C4-2B (cell line): Measurements from ENCODE around the gene MUC13.

Source experiments
- H3K27ac ChIP-seq: fragments of 450-650 bp; 2 replicates; pipeline ENCODE4 v1.5.1; 2017
- ZFX ChIP-seq: fragments of 450-650 bp; IDR thresholded peaks from 2 replicates; pipeline ENCODE4 v1.6.1; 2017
- TF ChIP-seq, protein P1 (sequence below): fragments of 450-650 bp; conservative IDR thresholded peaks from 2 replicates; pipeline ENCODE4 v1.5.1; 2017; ENCODE audit warnings: mild to moderate bottlenecking

MUC13 gene

GRCh38 chr3:124896824-124897526 lies 37.6 kb downstream of the MUC13 start:
- no peak overlapping the region for H3K27ac ChIP-seq
- TF ChIP-seq ZFX: no peak
- TF ChIP-seq, protein P1, sequence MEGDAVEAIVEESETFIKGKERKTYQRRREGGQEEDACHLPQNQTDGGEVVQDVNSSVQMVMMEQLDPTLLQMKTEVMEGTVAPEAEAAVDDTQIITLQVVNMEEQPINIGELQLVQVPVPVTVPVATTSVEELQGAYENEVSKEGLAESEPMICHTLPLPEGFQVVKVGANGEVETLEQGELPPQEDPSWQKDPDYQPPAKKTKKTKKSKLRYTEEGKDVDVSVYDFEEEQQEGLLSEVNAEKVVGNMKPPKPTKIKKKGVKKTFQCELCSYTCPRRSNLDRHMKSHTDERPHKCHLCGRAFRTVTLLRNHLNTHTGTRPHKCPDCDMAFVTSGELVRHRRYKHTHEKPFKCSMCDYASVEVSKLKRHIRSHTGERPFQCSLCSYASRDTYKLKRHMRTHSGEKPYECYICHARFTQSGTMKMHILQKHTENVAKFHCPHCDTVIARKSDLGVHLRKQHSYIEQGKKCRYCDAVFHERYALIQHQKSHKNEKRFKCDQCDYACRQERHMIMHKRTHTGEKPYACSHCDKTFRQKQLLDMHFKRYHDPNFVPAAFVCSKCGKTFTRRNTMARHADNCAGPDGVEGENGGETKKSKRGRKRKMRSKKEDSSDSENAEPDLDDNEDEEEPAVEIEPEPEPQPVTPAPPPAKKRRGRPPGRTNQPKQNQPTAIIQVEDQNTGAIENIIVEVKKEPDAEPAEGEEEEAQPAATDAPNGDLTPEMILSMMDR: no peak

DNA sequence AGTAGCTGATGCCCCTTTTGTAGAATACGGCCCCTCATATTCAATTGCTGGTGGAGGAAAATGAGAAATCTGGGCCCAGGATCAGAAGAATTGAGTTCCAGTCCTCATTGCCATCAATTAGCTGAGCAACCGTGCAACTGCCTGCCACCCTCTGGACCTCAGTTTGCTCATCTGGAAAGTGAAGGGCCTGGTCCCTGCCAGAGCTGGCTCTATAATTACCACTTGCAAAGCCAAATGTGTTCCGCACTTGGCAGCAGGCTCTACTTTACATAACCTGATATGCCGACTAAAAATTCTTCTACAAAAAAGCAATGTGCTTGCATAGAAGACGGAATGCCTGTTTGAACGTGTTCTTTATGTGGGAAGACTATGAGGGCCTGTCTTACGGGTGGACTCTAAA lies 38.8 kb downstream of the MUC13 start:
- TF ChIP-seq ZFX: no peak
- TF ChIP-seq, protein P1: no peak
- no peak overlapping the region for H3K27ac ChIP-seq

DNA sequence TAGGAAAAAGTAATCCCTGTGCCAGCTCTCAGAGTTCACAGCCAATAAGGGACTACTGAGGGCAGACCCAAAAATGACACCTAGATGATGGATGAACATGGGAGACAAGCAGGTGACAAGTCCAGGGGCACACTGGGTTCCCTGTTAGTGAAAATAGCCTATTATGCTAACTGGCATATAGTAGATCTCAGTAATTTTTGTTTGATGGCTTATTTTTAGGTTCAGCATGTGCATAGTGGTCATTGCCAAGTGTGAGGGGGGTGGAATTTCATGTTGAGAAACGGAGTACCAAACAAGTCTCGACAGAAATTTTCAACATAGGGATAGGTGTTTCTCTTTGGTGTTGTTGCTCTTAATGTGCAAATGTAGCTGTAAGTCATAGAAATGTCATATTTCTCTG lies 41.0 kb downstream of the MUC13 start:
- TF ChIP-seq, protein P1: no peak
- TF ChIP-seq ZFX: no peak
- H3K27ac ChIP-seq: no peak overlapping the region

DNA sequence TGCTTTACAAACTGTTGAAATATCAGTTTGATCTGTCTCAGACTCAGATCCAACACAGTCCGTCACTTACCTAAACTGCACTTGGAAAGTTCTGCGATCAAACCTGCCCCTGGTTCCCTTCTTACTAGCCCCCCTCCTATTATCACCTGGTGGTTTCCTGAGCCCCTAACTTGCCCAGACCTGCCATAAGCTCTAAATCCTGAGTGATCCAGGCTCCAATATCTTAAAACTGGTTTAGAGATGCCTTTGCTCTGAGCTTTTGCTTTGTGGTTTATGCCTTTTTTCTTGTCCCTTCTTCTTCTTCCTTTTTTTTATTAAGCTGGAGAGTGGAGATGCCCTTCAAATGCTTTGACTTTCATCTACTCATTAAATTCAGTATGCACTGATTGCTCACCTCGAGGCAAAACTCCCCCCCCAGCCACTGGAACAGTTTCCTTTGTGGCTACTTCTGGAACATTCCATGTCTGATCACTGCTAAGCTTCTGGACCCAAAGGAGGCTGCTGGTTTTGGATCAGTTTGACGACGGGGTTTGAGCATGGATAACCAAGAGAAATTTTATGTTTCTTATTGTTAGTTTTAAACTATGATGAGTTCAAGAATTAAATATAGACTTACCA lies 43.9 kb downstream of the MUC13 start:
- no peak for TF ChIP-seq ZFX
- TF ChIP-seq, protein P1: no peak
- H3K27ac ChIP-seq: no peak overlapping the region

DNA sequence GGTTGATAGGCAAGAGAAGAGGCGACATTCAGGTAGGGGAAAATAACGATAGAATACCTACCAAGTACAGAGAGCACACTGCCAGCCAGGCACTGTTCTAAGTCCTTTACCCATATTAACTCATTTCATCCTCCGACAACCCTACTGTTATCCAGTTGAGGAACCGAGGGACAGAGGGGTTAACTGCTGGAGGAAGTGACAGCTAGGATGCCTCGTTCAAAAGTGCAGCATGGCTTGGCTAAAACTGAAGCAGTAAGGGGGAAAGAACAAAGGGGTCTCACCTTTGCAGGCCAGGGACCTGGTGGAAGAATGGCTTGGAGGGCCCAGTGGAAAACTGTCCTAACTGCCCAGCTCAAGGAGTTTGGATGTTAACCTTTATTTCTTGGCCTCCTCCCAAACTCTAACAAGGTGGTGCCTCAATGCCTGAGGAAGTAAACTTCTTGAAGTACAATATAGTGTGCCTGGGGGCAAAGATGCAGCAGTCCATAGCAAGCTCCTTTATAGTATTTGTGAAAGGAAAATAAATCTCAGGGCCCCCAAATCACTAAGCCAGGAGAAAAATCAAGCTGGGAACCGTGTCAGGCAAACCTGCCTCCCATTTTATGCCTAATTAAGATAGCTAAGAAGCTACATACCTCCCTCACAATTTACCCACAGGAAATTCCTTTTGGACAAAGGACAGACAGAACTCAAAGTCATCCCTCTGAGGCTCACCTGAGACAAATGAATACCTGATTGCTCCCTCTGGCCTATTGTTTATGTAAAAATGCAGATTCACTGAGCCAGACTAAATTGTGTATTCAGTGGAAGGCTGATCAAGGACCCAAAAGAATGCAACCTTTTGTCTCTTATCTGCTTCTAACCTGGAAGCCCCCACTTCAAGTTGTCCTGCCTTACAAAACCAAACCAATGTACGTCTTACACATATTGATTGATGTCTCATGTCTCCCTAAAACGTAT lies 45.8 kb downstream of the MUC13 start:
- TF ChIP-seq, protein P1: no peak
- no peak for TF ChIP-seq ZFX

DNA sequence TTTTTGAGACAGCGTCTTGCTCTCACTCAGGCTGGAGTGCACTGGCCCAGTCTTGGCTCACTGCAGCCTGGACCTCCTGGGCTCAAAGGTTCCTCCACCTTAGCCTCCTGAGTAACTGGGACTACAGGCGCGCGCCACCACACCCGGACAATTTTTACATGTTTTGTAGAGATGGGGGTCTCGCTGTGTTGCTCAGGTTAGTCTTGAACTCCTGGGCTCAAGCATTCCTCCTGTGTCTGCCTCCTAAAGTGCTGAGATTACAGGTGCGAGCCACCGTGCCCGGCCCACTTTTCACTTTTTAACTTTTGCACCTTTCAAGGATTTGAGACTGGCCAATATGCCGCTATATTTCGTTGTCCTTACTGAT lies 46.6 kb downstream of the MUC13 start:
- H3K27ac ChIP-seq: peak overlapping the region; percentile 78; the same call in 1 of the 2 replicates
- TF ChIP-seq ZFX: no peak
- TF ChIP-seq, protein P1: no peak

More for the DNA sequence above, 45.8 kb downstream of the MUC13 start:
- H3K27ac ChIP-seq: no peak overlapping the region
